DND-41 (cell line): ENCODE measurements around the gene PLCB4.

Experiments
- ATAC-seq: fragments of 200-7000 bp; cut with Tn5 transposase; 3 replicates; pipeline ENCODE4 v1.9.1; 2021; ENCODE audit warnings: low read depth; ENCODE audit not compliant: insufficient read depth
- DNase-seq: peaks from one replicate; pipeline ENCODE4 v3.0.0-alpha.2; 2020
- H2AFZ ChIP-seq: 2 replicates; pipeline ENCODE4 v1.6.0; 2012; ENCODE audit warnings: low read depth, low read length
- H3K27ac ChIP-seq: 2 replicates; pipeline ENCODE4 v1.5.1; 2012; ENCODE audit warnings: low read length, inconsistent platforms
- H3K27me3 ChIP-seq: fragments of 200-600 bp; sonication (generic); 2 replicates; pipeline ENCODE4 v1.6.0; 2012; ENCODE audit warnings: low read length, mild to moderate bottlenecking, inconsistent platforms; ENCODE audit not compliant: insufficient read depth, poor library complexity
- H3K36me3 ChIP-seq: 2 replicates; pipeline ENCODE4 v1.5.1; 2012; ENCODE audit warnings: low read length, inconsistent platforms; ENCODE audit not compliant: insufficient read depth
- H3K4me1 ChIP-seq: 2 replicates; pipeline ENCODE4 v1.5.1; 2012; ENCODE audit warnings: mild to moderate bottlenecking, low read length; ENCODE audit not compliant: insufficient read depth
- H3K4me2 ChIP-seq: 2 replicates; pipeline ENCODE4 v1.6.0; 2012; ENCODE audit warnings: mild to moderate bottlenecking, moderate library complexity, low read length, inconsistent platforms; ENCODE audit not compliant: insufficient read depth
- H3K4me3 ChIP-seq, 2 experiments: fragments of 200-600 bp in 1 of 2; shearing (Covaris generic) in 1 of 2; 2 replicates each; pipeline ENCODE4 v1.5.1; 2012 to 2016; ENCODE audit warnings: inconsistent platforms in 2 of 2, low read length in 2 of 2, mild to moderate bottlenecking in 2 of 2, low read depth in 1 of 2, moderate library complexity in 1 of 2
- H3K79me2 ChIP-seq: 2 replicates; pipeline ENCODE4 v1.6.0; 2012; ENCODE audit warnings: low read length, inconsistent platforms; ENCODE audit not compliant: insufficient read depth
- H3K9ac ChIP-seq: 2 replicates; pipeline ENCODE4 v1.6.0; 2012; ENCODE audit warnings: low read depth, mild to moderate bottlenecking, inconsistent platforms, low read length, moderate library complexity
- H3K9me3 ChIP-seq: 2 replicates; pipeline ENCODE4 v1.5.1; 2012; ENCODE audit warnings: low read length, moderate library complexity, mild to moderate bottlenecking, inconsistent platforms; ENCODE audit not compliant: insufficient read depth, severe bottlenecking
- H4K20me1 ChIP-seq: 2 replicates; pipeline ENCODE4 v1.6.0; 2012; ENCODE audit warnings: low read length; ENCODE audit not compliant: insufficient read depth
- EZH2 ChIP-seq: IDR thresholded peaks from 3 replicates; pipeline ENCODE4 v1.6.1; 2012; ENCODE audit warnings: borderline replicate concordance, low read depth, mild to moderate bottlenecking, moderate library complexity, low read length, inconsistent platforms; ENCODE audit not compliant: severe bottlenecking
- TF ChIP-seq, protein P1 (sequence below): IDR thresholded peaks from 2 replicates; pipeline ENCODE4 v1.5.1; 2012; ENCODE audit warnings: borderline replicate concordance, low read length, moderate library complexity, mild to moderate bottlenecking; ENCODE audit not compliant: poor library complexity, severe bottlenecking; ENCODE audit errors: extremely low read depth

The PLCB4 gene

DNA sequence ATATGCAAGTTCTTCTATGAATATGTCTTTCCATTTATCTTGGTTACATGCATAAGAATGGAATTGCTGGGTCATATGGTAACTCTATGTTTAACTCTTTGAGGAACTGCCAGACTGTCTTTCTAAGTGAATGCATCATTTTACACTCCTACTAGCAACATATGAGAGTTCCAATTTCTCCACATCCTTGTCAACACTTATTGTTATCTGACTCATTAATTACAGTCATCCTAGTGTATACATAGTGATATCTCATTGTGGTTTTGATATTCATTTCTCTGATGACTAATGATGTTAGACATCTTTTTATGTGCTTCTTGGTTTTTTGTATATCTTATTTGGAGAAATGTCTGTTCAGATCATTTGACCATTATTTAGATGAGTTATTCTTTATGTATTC, 348.8 kb downstream of the PLCB4 start:
- Histone ChIP-seq H3K36me3 (no peaks in the 10 kb centered on the region), H3K9ac (no peak overlapping the region), H3K4me1 (no peaks in the 10 kb centered on the region), H3K9me3 (no peaks in the 10 kb centered on the region), H3K27me3 (no peaks in the 10 kb centered on the region), H4K20me1 (no peaks in the 10 kb centered on the region), H3K79me2 (no peaks in the 10 kb centered on the region), H2AFZ (no peak overlapping the region), H3K4me2 (no peak overlapping the region), H3K4me3 (no peak overlapping the region), H3K27ac (no peak overlapping the region)
- no peak for ATAC-seq
- DNase-seq = no peak
- TF ChIP-seq EZH2 = no peak
- TF ChIP-seq, protein P1, sequence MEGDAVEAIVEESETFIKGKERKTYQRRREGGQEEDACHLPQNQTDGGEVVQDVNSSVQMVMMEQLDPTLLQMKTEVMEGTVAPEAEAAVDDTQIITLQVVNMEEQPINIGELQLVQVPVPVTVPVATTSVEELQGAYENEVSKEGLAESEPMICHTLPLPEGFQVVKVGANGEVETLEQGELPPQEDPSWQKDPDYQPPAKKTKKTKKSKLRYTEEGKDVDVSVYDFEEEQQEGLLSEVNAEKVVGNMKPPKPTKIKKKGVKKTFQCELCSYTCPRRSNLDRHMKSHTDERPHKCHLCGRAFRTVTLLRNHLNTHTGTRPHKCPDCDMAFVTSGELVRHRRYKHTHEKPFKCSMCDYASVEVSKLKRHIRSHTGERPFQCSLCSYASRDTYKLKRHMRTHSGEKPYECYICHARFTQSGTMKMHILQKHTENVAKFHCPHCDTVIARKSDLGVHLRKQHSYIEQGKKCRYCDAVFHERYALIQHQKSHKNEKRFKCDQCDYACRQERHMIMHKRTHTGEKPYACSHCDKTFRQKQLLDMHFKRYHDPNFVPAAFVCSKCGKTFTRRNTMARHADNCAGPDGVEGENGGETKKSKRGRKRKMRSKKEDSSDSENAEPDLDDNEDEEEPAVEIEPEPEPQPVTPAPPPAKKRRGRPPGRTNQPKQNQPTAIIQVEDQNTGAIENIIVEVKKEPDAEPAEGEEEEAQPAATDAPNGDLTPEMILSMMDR = no peak

DNA sequence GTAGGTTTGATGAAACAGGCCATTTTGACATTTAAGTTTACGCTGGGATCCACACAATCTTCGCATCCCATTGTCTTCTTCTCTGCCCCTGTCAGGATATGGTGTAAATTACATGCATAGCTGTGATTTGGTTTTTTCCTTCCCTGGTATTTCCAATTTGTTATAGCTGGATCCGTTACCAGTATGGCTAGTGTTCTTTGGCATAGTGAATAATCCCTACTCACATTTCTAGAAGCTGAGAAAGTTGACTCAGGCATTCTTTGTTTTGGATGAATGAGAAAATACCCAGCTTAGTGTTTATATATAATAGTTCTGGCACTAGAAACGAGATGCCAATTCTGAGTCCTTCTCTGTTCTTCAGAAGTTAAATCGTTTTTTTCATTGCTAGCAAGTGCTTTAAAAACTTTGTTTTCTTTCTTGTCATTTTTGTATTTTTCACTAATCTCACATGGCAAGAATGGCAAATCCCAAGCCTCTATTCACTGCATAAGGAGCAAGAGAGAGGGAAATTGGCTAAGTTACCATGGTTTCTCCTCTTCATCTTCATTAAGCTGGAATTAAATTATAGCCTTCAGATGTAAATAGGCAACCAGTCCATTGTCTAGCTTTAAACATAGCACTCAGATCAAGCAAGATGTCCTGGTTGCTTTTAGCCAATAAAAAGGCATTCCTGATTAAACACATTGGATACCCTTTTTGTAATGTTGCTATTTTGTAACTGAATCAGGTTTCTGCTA, 353.6 kb downstream of the PLCB4 start:
- Histone ChIP-seq H4K20me1 (no peaks in the 10 kb centered on the region), H3K9ac (no peak overlapping the region), H3K4me2 (no peak overlapping the region), H2AFZ (no peak overlapping the region), H3K79me2 (no peaks in the 10 kb centered on the region), H3K4me3 (no peak overlapping the region), H3K9me3 (no peaks in the 10 kb centered on the region), H3K27ac (no peak overlapping the region), H3K27me3 (no peaks in the 10 kb centered on the region), H3K36me3 (no peaks in the 10 kb centered on the region), H3K4me1 (no peaks in the 10 kb centered on the region)
- no peak for DNase-seq
- ATAC-seq = no peak
- no peak for TF ChIP-seq EZH2
- TF ChIP-seq, protein P1 = no peak

DNA sequence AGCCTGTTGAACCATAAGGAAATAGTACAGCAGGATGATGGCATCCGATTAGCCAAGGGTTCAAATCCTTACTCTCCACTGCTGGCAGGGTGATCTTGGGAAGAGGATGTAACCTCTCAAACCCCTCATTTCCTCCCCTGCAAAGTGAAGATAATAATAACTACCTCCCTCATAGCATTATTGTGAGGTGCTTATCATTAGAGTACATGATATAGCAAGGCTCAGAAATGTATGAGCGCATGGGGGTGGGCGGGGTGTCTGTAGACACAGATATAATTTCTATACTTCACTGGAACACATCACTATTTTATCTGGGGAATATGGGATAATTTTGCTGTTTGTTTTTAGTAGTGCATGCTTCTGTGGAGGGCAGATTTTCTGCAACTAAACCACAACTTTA, 355.7 kb downstream of the PLCB4 start:
- no peaks in the 10 kb centered on the region for H3K36me3 ChIP-seq
- no peaks in the 10 kb centered on the region for H3K9me3 ChIP-seq
- no peaks in the 10 kb centered on the region for H3K27me3 ChIP-seq
- ATAC-seq (no peak), DNase-seq (no peak)
- H3K4me3 ChIP-seq = no peak overlapping the region
- H4K20me1 ChIP-seq = no peaks in the 10 kb centered on the region
- H2AFZ ChIP-seq = no peak overlapping the region
- no peaks in the 10 kb centered on the region for H3K4me1 ChIP-seq
- H3K79me2 ChIP-seq = no peaks in the 10 kb centered on the region
- TF ChIP-seq, protein P1 = no peak
- no peak for TF ChIP-seq EZH2
- no peak overlapping the region for H3K27ac ChIP-seq
- no peak overlapping the region for H3K4me2 ChIP-seq
- no peak overlapping the region for H3K9ac ChIP-seq
